ENCODE measurements around the gene ZG16B. TPM values are rescaled to one million over a fixed set of nuclear protein-coding genes. Genes with fewer than 3 reads are reported as not detected.

ZG16B gene
- total RNA-seq, 1 donor from 2014 or later, result 0.13 TPM

DNA sequence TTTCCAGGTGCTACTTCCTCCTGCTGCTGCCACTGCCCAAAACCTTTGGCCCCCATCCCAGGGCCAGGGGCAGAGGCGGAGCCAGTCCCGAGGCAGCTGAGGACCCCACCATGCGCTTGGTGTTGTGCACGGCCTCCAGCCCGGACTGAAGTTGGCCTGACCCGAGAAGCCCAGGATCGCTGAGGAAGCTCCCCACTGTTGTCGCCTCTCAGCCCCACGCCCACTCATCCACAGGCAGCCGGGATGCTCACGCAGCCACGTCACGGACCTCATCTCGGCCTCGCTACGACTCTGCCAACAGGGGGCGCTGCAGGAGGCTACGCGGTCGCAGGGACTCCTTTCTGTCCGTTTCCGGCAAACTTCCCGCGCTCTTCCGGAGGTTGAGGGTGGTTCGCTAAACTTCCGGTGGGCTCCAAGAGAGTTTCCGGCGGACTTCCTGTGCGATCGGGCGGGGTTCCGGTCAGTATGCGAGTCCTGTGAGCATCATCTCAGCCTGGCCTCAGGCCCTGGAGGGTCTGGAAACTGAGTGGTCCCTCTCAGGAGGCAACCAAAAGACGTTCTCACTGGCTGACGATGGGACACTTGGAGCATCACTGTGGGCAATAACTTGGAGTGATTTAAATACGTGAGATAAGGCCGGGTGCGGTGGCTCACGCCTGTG lies 12.4 kb downstream of the ZG16B start:
- no peak for DNase-seq (ENCODE audit: low read depth, low spot score)

DNA sequence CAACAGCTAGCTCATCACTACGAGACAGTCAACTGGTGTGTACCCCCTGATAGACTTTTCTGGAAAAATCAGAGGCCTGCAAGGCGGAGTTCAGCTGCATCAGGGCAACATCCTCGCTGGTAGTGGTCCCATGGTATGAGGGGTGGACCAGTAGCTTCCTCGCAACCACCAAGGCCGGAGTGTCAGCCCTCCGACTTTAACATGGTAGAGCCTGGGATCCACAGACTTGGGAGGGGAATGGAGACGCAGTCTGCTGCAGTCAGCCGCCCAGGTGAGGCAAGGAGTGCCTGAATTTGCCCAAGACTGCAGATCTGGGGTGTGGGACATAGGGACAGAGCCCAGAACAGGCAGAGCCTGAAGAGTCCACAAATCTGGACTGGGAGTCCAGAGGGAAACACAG lies 13.4 kb downstream of the ZG16B start:
- DNase-seq (ENCODE audit: low read depth, low spot score), result no peak

DNA sequence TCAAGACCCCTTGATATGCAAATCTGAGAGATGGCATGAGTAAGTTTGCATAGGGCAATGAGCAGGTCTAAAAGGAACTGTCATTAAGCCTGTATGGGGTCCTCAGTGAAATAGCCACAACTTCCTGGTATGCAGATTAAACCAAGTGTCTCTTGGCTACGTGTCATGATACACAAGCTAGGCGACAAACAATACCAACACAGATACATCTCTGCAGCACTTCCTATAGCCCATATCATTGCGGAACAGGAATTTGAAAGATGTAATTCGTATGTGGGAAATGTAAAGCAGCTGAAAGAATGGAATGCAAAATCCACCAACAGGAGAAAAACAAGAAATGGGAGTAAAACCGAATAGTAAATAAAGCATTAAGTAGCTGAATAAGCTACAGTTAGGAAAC lies 15.0 kb downstream of the ZG16B start:
- DNase-seq (ENCODE audit: low read depth, low spot score), result no peak

DNA sequence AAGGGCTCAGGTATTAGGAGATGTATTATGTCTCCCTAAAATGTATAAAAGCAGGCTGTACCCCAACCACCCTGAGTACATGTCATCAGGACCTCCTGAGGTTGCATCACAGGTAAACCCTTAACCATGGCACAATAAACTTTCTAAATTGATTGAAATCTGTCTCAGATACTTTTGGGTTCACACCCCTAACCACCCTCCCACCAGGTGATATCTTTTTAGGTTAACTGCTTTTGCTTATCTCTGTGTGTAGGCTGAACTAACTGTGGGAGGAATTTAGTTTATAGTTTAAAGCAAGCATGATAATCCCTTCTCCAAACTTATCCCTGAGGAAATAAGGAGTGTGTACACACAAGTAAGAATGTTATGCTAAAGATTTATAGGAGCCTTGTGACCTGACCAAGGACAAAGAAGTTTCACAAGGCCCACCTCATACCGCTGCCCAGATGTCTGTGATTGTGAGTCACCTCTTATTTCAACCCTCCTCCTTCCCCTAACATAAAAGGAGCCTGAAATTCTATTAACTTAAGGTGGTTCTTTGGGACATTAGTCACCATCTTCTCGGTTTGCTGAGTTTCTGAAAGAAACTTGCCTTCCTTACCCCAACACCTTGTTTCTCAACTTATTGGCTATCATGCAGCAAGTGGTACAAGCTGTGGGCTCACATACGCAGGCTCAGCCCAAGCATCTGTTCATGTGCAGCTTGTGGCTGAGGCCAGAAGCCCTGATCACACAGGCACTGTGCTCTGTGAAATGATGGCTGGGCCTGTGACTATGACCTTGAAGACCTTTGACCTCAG lies 16.6 kb downstream of the ZG16B start:
- DNase-seq (ENCODE audit: low read depth, low spot score), result no peak

DNA sequence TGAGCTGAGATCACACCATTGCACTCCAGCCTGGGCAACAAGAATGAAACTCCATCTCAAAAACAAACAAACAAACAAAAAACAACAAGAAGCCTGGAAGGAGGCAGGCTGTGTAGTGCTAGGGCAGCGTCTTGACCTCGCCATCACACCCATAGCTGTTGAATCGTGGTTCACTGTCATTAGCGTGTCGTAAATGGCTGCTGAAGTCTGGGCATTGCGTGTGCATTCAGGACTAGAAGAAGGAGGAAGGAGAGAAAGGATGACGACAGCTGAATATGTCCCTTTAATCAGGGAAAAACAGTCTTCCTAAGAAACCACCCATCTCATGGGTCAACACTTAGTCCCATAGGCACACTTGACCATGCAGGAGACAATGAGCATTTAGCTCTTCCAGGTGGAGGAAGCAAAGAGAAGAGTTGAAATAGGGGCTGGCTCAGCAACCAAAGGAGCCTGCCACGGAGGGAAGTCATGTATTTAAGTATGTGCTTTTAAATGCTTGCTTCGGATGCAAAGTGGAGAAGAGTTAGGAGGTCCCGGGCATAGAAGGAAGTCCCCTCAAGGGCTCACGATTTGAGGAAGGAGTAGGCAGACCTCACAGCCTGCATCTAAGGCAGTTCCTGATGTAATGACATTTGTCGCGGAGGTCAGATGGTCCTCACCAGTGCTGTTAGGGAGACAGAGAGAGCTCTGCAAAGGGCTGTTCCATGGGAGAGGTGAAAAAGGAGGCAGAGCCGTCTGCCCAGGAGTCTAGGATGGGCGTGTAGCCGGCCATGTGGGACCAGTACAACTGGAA lies 19.0 kb downstream of the ZG16B start:
- DNase-seq (ENCODE audit: low read depth, low spot score), result no peak

DNA sequence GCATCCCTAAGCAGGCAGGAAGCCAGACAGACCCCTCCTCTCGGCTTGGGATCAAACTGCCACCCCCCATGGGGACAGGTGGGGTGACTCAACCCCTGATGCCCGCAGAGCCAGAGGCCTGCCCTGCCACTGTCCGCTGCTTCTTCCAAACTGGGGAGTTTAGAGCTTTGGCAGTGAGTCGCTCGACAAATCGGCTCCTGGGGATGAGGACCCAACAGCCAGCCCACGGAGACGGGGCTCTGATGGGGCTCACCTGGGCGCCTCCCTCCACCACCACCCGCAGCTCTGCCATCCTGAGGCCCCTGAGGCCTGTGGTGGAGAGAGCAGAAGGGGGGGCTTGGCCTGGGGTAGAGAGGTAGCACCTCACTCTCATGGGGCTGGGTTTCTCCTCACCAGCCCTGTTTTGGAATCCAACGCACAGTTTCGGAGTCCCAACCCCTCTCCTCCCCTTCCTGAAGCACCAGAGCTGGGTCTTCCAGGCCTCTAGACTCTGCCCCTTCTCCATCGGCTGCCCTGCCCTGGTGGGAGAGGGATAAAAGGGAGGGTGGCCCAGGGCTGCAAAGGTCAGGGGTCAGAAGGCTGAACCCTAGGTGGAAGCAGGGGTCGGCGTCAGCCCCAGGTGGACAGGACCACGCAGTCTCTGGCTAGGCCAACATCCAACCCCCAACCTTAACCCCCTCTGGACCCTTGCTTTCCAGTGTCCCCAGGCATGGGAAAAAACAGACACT lies 22.1 kb downstream of the ZG16B start:
- no peak for DNase-seq (ENCODE audit: low read depth, low spot score)

DNA sequence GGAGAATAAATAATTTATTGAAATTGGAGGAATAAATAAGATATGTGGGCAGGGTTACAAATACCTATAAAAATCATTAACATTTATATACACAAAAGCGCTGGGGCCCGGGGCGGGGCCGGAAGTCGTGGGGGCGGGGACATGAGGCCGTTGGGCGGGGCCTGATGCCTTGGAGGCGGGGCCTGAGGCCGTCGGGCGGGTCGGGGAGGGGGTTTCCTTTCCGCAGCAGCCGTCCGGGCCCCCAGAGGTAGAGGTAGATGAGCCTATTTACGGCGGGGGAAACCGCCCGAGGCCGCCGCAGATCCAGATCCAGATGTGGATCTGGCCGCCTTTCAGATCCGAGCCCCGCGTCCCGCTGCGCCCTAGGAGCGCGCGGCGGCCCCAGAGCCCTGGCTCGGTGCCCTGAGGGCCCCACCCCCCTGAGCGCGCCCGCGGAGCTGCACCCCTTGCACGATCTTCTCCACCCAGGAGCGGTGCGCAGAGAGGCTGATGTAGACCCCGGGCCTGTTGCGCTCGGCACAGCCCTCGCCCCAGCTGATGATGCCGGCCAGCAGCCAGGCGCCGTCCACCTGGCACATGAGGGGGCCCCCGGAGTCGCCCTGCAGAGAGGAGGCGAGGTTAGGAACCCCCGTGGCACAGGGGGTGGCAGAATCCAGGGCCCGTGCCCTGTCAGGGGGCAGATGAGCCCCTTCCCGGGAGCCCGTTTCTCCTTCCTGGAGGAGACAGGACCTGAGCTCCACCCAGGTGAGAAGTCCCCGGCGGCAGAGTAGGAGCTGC lies 22.8 kb downstream of the ZG16B start:
- no peak for DNase-seq (ENCODE audit: low read depth, low spot score)

DNA sequence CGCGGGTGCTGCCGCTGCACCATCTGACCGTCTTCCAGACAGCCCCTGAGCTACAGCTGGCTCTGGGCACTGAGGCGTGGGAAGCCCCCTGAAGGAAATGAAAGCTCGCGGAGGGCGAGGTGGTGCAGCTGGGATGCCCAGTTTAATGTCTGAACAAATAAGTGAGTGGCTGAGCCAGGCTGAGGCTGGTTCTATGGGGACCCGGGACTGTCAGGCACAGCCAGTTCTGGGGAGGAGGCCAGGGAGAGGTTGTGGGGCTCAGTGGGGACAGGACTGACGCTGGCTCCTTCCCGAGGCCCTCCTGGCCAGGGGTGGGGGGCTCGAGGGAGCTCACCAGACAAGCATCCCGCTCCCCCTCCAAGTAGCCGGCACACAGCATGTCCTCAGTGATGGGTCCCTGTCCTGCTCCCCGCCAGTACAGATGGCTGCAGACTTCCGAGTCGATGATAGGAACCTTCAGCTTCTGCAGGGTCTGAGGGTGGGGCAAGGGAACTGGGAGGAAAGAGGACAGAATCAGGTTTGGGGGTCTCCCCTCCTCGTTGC lies 23.5 kb downstream of the ZG16B start:
- no peak for DNase-seq (ENCODE audit: low read depth, low spot score)

DNA sequence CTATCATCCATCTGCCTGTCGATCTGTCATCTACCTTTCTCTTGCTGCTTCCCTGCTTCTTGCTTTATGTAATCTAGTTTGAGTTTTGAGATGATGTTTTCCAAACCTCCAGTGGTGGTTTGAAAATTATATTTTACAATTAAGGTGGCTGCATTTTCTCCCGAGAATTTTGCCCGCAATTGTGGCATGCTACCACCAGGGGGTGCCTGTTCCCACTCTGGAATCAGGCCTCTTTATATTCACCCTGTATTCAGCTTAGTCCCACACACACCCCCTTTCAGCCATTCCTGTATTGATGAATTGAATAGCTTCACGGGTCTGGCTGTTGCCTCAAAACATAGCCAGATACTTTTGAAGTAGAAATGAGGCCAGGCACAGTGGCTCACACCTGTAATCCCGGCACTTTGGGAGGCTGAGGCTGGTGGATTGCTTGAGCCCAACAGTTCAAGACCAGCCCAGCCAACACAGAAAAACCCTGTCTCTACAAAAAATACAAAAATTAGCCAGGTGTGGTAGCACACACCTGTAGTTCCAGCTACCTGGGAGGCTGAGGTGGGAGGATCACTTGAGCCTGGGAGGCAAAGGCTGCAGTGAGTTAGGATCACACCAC lies 24.7 kb downstream of the ZG16B start:
- no peak for DNase-seq (ENCODE audit: low read depth, low spot score)

DNA sequence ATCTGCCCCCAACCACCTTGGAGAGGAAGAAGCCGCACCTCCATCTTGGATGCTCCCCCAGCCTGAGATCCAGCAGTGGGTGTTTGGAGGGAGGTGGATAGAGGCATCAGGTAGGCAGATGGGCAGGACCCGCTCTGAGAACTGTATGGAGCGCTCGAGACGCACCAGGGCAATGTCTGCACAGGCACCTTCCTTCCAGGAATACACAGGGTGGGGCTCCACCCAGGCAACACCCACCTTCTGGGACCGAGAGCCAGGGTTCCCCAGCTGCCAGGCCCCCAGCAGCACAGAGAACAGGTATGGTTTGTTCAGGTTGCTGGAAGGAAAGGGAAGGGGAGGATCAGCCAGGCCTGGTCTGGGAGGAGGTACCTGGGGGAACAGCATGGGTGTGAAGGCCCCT lies 25.4 kb downstream of the ZG16B start:
- DNase-seq (ENCODE audit: low read depth, low spot score), result no peak

DNA sequence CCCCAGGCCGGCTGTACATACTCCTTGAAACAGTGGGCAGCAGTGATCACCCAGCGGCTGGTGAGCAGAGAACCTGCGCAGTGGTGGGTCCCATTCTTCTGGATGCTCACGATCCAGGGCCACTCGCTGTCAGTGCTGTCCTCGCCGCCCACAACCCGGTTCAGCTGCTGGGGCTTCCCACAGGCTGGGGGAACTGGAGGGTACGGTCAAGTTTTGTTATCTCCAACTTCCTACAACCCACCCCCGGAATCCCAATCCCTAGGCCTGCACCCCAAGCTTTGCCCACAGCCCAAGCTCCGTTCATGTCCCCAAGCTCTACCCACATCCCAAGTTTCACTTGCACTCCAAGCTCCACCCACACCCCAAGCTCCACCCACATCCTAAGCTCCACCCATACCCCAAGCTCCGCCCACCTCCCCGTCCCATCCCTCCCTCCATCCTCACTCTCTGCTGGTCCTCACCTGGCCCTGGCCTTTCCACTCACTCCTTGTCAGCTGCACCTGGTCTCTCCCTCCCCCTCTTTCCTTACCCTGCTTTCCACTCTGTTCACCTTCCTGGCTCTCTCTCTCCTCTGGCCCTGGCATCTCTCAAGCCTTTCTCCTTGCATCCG lies 26.1 kb downstream of the ZG16B start:
- DNase-seq (ENCODE audit: low read depth, low spot score), result no peak

DNA sequence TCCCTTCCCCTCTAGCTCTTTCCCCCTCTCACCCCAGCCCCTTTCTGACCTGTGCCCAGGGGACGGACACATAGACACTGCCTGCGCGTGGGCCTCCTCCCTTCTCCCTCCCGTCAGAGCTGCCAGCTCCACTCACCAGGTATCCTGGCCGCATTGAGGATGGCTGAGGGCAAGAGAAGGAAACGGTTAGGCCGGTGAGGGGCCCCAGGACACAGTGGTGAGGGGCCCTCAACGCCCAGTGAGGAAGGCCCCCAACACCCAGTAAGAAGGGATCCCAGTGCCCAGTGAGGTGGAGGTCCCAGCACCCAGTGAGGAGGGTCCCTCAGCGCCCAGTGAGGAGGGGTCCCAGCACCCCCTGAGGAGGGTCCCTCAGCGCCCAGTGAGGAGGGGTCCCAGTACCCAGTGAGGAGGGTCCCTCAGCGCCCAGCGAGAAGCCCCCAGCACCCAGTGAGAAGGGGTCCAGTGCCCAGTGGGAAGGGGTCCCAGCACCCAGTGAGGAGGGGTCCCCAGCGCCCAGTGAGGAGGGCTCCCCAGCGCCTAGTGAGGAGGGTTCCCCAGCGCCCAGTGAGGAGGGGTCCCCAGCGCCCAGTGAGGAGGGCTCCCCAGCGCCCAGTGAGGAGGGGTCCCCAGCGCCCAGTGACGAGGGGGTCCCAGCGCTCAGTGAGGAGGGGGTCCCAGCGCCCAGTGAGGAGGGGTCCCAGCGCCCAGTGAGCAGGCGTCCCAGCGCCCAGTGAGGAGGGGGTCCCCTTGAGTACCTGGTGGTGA lies 26.8 kb downstream of the ZG16B start:
- no peak for DNase-seq (ENCODE audit: low read depth, low spot score)

DNA sequence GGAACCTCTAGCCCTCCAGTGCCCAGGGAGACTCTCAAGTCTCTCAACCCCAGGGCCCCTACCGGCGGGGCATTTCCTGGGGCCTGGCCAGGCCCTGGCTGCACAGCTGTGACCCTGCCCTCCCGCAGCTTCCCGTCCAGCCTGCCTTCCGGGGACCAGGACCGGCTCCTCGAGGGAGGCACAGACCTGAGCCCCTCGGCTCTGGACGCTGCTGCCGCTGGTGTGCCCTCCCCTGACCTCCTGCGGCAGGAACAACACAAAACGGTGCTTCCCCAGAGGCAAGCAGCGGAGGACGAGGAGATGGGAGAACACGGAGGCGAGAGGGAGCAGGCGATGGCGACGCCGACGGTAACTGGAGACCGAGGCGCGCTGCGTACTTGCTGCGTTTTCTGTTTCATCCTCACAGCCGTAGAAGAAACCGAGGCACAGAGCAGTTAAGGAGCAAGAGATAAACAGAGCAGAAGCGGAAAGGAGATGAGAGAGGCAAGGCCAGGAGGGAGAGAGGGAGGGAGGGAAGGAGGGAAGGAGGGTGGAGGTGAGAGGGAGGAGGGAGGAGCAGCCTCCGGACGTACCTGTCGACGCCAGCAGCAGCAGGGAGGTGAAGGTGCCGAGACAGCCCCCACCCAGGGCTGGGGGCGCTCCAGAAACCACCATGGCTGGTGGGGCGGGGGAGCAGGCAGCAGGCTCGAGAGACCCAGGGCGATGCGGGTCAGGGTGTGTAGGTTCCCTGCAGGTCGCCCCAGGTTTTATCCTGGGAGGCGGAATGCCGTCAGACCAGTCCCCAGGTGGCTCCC lies 27.5 kb downstream of the ZG16B start, which contains the start of gene PRSS22:
Gene PRSS22, minus strand, starts transcription at position 720 of the 794 bp plus-strand sequence. Its CDS starts 66 bp downstream, at position 654.
- DNase-seq (ENCODE audit: low read depth, low spot score), result no peak

DNA sequence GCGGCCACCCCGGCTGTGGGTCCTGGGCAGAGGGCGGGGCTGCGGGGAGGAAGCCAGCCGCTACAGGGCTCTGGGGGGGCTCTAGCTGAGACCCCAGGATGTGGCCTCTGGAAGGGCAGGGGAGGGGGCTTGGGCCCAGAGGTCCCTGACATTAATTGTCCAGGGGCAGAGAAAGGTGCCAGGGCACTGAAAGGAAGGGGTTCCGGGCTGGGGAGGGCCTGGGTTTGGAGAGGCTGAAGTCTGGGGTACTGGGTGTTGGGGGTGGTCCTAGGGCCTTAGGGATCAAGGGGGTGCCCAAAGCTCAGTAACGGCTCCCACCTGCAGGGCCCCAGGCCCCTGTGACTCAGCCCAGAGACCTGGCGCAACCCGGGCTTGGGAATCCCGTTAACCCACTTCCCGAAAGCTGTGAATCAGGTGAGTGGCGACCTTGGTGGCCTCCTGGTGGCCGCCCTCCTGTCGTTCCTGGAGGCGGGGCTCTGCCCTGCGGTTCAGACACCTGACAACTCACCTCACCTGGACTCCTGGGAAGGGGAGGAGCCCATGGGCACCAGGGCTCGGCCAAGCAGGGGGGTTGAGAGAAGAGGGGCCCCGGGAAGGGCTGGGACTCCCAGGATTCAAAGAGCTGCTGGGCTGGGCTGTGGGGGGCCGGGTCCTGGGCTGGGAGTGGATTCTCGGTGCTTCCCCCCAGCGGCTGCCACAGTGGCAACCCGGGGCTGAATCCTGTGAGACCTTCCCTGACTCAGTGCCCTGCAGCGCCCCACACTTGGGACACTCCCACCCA lies 28.3 kb downstream of the ZG16B start:
- no peak for DNase-seq (ENCODE audit: low read depth, low spot score)

DNA sequence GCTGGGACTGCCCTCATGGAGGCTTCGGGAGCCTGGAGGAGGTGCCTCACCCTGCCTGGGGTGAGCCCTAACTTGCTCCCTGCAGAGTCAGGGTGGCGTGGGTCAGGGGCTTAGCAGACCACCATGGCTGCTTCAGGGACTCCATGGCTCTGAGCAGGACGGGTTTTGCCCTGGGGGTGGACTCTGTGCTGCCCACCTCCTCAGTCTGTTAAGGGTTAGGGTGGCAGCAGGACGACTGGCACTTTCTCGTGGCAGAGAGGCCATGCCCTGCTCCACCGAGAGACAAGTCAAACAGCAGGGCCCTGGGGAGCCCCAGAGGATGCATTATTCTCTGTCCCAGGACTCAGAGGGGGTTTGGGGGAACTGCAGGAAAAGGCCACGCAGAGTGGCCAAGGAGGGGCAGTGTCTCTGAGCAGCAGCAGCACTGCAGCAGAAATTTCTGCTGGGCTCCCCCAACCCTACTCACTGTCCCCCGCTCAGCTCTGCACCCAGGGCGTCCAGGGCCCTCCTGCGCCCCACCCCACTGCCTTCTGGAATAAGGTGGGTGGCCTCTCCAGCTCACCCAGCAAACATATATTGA lies 29.7 kb downstream of the ZG16B start:
- no peak for DNase-seq (ENCODE audit: low read depth, low spot score)

DNA sequence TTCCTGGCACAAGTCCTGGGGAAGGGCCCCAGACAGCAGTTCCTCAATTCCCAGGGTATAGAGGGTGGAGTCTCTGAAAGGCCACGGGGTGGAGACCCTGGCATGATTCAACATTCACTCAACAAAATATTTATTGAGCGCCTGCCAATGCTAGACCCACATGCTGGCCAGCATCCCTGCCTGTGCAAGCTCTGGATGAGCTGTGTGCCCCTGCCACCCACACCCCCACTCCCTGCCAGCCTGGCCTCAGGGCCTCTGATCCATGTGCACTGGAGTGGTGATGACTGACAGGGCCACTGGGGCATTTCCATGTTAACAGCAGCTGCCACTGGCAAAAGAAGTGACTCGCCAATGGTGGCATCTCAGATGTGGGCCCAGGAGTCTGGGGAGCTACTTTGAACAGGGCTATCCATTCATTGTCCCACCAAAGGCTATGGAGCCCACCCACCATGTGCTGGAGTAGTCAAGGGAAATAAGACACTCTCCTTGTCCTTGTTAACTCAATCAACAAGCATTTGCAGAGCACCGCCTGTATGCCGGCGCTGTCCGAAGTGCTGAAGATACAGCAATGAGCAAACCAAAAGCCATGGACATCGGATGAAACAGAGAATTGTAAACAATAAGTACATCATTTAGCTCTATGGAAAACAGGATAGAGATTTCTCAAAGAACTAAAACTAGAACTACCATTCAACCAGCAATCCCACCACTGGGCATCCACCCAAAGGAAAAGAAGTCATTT lies 30.9 kb downstream of the ZG16B start:
- no peak for DNase-seq (ENCODE audit: low read depth, low spot score)
